A549 (cell line): ENCODE results near the gene ADAP1. TPM values are rescaled to one million over a fixed set of nuclear protein-coding genes. Genes with fewer than 3 reads are reported as not detected.

Source experiments
- ATAC-seq, 2 experiments: fragments of 200-7000 bp in 1 of 2; fragments of >200 bp in 1 of 2; cut with Nextera tagmentation in 1 of 2; cut with Tn5 transposase in 1 of 2; 3 replicates each; pipeline versions ENCODE4 v1.8.0 to v1.9.1; 2018 to 2020; ENCODE audit warnings: mild to moderate bottlenecking in 1 of 2, moderate library complexity in 1 of 2
- CTCF ChIA-PET: fragments of 300-600 bp; sonication (Branson Sonifier 250); formaldehyde crosslinking; extraction: SDS; loops from one replicate; lab custom pipeline; 2021; ENCODE audit warnings: antibody characterized with exemption, inconsistent platforms; lab: Yijun Ruan, JAX
- POLR2A ChIA-PET: fragments of 350-600 bp; formaldehyde crosslinking; extraction: SDS; loops from one replicate; lab custom pipeline; 2021; ENCODE audit warnings: antibody characterized with exemption, inconsistent platforms; lab: Yijun Ruan, JAX
- DNase-seq, 2 experiments: peaks; one replicate each; pipeline versions ENCODE4 v3.0.0 to v3.0.0-alpha.2; 2011 to 2016; ENCODE audit warnings: low read depth in 1 of 2, low spot score in 1 of 2
- FAIRE-seq: peaks from 2 replicates; lab custom pipeline; 2011; peaks lifted over from hg19 to GRCh38; lab: Jason Lieb, UNC
- H3K27ac ChIP-seq, 2 experiments: fragments of >200 bp; sonication (Bioruptor Twin); formaldehyde crosslinking; 3 replicates each; pipeline ENCODE4 v1.5.1; 2016 to 2017
- H3K4me1 ChIP-seq: fragments of >200 bp; sonication (Bioruptor Twin); formaldehyde crosslinking; 3 replicates; pipeline ENCODE4 v1.6.1; 2016
- H3K4me2 ChIP-seq: fragments of >200 bp; sonication (Bioruptor Twin); formaldehyde crosslinking; 3 replicates; pipeline ENCODE4 v1.6.1; 2016
- H3K4me3 ChIP-seq: fragments of >200 bp; sonication (Bioruptor Twin); formaldehyde crosslinking; 3 replicates; pipeline ENCODE4 v1.5.1; 2016
- H3K9me3 ChIP-seq: fragments of >200 bp; sonication (Bioruptor Twin); formaldehyde crosslinking; 3 replicates; pipeline ENCODE4 v1.6.1; 2016
- E2F6 ChIP-seq: IDR thresholded peaks from 2 replicates; pipeline ENCODE4 v1.6.1; 2012; ENCODE audit warnings: low read depth, borderline replicate concordance
- ELK1 ChIP-seq: fragments of 150-350 bp; IDR thresholded peaks from 2 replicates; pipeline ENCODE4 v1.6.1; 2014; ENCODE audit warnings: low read depth, mild to moderate bottlenecking, low read length
- EP300 ChIP-seq, 2 experiments: fragments of >200 bp; sonication (Bioruptor Twin); formaldehyde crosslinking; IDR thresholded peaks; 2 replicates in 1 of 2; 3 replicates in 1 of 2; pipeline ENCODE4 v1.6.1; 2016 to 2017
- HEYL ChIP-seq: fragments of 250-450 bp; sonication (Bioruptor Pico); IDR thresholded peaks from 2 replicates; pipeline ENCODE4 v1.8.0; 2021; ENCODE audit warnings: mild to moderate bottlenecking, moderate library complexity
- HMGXB4 ChIP-seq: fragments of 250-450 bp; sonication (Bioruptor Pico); IDR thresholded peaks from 2 replicates; pipeline ENCODE4 v1.5.0; 2021; ENCODE audit warnings: mild to moderate bottlenecking, moderate library complexity, borderline replicate concordance
- KDM1A ChIP-seq: fragments of 200-600 bp; sonication (generic); IDR thresholded peaks from 2 replicates; pipeline ENCODE4 v1.6.1; 2016; ENCODE audit warnings: low read depth, mild to moderate bottlenecking
- KDM5A ChIP-seq: fragments of 200-600 bp; sonication (generic); IDR thresholded peaks from 2 replicates; pipeline ENCODE4 v1.6.1; 2016; ENCODE audit warnings: antibody characterized with exemption, mild to moderate bottlenecking
- MYC ChIP-seq: IDR thresholded peaks from 2 replicates; pipeline ENCODE4 v1.6.1; 2012; ENCODE audit warnings: mild to moderate bottlenecking, inconsistent platforms, low read length, improper control_type of control experiment, borderline replicate concordance
- RARB ChIP-seq: fragments of 250-450 bp; sonication (Bioruptor Pico); IDR thresholded peaks from 2 replicates; pipeline ENCODE4 v1.8.0; 2021; ENCODE audit warnings: mild to moderate bottlenecking, moderate library complexity
- REST ChIP-seq: fragments of 200-600 bp; sonication (generic); IDR thresholded peaks from 2 replicates; pipeline ENCODE4 v1.6.1; 2016; ENCODE audit warnings: antibody characterized with exemption, mild to moderate bottlenecking, moderate library complexity
- USF2 ChIP-seq: fragments of 450-650 bp; IDR thresholded peaks from 2 replicates; pipeline ENCODE4 v1.6.1; 2014; ENCODE audit warnings: antibody characterized with exemption
- WGBS: methylation state at CpG from one replicate; pipeline ENCODE4 v1.1.6; 2017; ENCODE audit errors: missing lambda C conversion rate; 5-methylcytosine and 5-hydroxymethylcytosine counted together
- polyA plus RNA-seq, 4 experiments: library from polyadenylated mRNA; depleted of rRNA in 3 of 4; stranded (reverse); fragments of >200 nt; fragmentation: RNase III in 1 of 4; extraction: RNeasy Plus Mini Kit Qiagen cat#74134 plus additional on column Dnase treatment in 1 of 4; gene quantifications; 2 replicates in 3 of 4; 3 replicates in 1 of 4; pipeline ENCODE4 v1.2.3, GENCODE V29; 2011 to 2017

Gene ADAP1
- polyA plus RNA-seq, 2 of the 4 experiments (the other 2 are of a cell fraction) = 1.7 to 2.5 TPM

- TF ChIP-seq REST = no peak
- TF ChIP-seq, all 56 proteins: peak for 1
Observed at GRCh38 chr7:895451-896052, 58.9 kb downstream of the ADAP1 start (continued).

GRCh38 chr7:894927-895450 lies 59.5 kb downstream of the ADAP1 start:
- H3K4me3 ChIP-seq = no peak overlapping the region
- no peak overlapping the region for H3K4me2 ChIP-seq
- no peaks in the 10 kb centered on the region for H3K4me1 ChIP-seq
- WGBS = 98% methylated on average over 17 of the region's 21 CpGs
- TF ChIP-seq E2F6 (no peak), KDM5A (no peak), RARB (CRISPR knock-in tag) (no peak), MYC (no peak), EP300 (IDR thresholded peaks at IDR 0.05) (no peak), USF2 (no peak), HEYL (CRISPR knock-in tag) (no peak), HMGXB4 (CRISPR knock-in tag) (no peak), KDM1A (no peak)
- FAIRE-seq (no peak), ATAC-seq (no peak), DNase-seq (no peak)
- no peaks in the 10 kb centered on the region for H3K9me3 ChIP-seq
- H3K27ac ChIP-seq = no peak overlapping the region
- ChIA-PET CTCF (interaction anchor here (1.7 to 1.8 kb wide), 2 partner anchors 13 to 59 kb away, joined by 4 read pairs; partner anchors contain the start of gene ADAP1), POLR2A (no interaction called here)

GRCh38 chr7:894164-894867 lies 60.2 kb downstream of the ADAP1 start:
- ChIA-PET POLR2A (no interaction called here), CTCF (interaction anchor here (1.7 to 1.8 kb wide), 2 partner anchors 14 to 60 kb away, joined by 4 read pairs; partner anchors contain the start of gene ADAP1)
- Histone ChIP-seq H3K4me1 (no peaks in the 10 kb centered on the region), H3K27ac (no peak overlapping the region), H3K4me3 (no peak overlapping the region), H3K9me3 (no peaks in the 10 kb centered on the region), H3K4me2 (no peak overlapping the region)
- TF ChIP-seq ELK1 = no peak
- ATAC-seq (no peak), DNase-seq (no peak), FAIRE-seq (no peak)
- WGBS = 93% methylated on average over 27 of the region's 40 CpGs
